ENCODE results near the gene PBX1.

DNA sequence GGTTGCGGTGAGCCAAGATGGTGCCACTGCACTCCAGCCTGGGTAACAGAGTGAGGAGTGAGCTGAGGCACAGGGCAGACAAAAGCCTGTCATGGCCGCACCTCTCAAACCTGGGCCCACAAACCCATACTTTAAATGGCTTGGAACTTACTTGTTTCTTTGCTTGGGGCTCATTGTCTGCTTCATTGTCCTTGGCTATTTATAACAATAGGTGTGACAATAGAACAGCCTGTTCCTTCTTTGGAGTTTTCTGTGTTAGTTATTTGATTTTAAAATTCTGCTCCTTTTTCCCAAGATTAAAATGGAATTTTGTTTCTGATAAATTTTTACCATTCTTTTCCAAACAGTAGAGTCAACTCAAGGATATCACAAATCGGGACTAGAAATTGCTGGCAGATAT lies 94.7 kb downstream of the PBX1 start:
- TF ChIP-seq, protein P1, sequence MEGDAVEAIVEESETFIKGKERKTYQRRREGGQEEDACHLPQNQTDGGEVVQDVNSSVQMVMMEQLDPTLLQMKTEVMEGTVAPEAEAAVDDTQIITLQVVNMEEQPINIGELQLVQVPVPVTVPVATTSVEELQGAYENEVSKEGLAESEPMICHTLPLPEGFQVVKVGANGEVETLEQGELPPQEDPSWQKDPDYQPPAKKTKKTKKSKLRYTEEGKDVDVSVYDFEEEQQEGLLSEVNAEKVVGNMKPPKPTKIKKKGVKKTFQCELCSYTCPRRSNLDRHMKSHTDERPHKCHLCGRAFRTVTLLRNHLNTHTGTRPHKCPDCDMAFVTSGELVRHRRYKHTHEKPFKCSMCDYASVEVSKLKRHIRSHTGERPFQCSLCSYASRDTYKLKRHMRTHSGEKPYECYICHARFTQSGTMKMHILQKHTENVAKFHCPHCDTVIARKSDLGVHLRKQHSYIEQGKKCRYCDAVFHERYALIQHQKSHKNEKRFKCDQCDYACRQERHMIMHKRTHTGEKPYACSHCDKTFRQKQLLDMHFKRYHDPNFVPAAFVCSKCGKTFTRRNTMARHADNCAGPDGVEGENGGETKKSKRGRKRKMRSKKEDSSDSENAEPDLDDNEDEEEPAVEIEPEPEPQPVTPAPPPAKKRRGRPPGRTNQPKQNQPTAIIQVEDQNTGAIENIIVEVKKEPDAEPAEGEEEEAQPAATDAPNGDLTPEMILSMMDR (IDR thresholded peaks at IDR 0.05) = no peak
- TF ChIP-seq POLR2A (IDR thresholded peaks at IDR 0.05; ENCODE audit: low read depth) (no peak), EP300 (IDR thresholded peaks at IDR 0.05) (no peak)
